ENCODE data around the gene STK31. TPM values are rescaled to one million over a fixed set of nuclear protein-coding genes. Genes with fewer than 3 reads are reported as not detected.

STK31 gene
- total RNA-seq, 4 donors from 2014 or later: 0.17 to 1.6 (median 0.52) TPM

DNA sequence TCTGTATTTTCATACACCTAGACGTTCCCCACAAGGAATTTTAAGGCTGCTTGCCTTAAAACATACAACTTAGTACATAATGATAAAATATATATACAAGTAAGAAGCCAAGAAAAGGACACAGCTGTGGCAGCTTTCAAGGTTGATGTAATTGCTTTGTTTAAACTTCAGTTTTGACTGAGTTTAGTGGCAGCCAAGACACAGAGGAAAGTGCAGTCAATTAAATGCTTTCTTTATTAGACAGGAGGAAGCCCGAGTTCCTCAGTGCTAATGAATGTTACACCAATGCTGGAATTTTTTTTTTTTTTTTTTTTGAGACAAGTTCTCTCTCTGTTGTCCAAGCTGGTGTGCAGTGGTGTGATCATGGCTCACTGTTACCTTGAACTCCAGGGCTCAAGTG lies 11.2 kb upstream of the STK31 start:
- TF ChIP-seq, protein P1, sequence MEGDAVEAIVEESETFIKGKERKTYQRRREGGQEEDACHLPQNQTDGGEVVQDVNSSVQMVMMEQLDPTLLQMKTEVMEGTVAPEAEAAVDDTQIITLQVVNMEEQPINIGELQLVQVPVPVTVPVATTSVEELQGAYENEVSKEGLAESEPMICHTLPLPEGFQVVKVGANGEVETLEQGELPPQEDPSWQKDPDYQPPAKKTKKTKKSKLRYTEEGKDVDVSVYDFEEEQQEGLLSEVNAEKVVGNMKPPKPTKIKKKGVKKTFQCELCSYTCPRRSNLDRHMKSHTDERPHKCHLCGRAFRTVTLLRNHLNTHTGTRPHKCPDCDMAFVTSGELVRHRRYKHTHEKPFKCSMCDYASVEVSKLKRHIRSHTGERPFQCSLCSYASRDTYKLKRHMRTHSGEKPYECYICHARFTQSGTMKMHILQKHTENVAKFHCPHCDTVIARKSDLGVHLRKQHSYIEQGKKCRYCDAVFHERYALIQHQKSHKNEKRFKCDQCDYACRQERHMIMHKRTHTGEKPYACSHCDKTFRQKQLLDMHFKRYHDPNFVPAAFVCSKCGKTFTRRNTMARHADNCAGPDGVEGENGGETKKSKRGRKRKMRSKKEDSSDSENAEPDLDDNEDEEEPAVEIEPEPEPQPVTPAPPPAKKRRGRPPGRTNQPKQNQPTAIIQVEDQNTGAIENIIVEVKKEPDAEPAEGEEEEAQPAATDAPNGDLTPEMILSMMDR (IDR thresholded peaks at IDR 0.05; ENCODE audit: low read depth): no peak

DNA sequence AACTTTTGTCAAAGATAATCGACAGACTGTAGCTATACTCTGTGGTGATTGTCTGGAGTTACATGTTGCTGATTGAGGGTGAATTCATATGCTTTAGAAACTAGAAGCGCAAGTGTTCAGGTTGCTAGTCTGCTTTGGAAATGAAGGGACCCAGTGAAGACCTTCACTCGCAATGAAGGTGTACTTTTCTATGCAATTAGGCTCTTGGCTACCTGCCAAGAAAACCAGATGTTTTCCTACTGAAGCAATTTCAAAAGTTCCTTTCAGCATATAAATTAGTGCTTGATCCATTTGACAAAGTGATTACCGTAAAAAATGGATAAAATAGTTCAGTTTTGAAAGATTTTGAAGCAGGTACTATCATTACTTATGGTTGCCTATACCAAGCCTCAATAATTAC lies 10.0 kb upstream of the STK31 start:
- TF ChIP-seq, protein P1 (IDR thresholded peaks at IDR 0.05; ENCODE audit: low read depth): no peak

DNA sequence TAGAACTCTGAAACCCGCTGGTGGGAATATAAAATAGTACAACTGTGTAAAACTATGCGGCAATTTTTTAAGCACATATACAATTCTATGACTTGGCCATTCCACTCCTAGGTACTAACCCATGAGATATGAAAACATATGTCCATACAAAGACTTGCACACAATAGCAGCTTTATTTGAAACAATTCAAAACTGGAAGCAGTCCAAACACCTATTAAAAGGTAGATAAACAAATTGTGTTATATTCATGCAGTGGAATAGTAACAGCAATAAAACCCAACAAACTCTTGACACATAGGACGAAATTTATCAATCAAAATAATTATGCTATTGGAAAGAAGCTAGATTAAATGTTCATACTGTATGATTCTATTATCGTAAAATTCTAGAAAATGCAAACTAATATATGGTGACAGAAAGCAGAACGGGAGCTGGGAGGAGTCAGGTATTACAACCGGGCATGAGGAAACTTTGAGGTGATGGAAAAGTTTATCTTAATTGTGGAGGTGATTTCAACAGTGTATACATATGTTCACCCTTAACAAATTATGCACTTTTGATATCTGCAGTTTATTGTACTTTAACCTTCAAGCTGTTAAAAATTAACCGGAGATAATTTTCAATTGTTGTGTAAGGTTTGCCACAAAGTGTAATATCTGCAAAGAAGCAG lies 803 bp upstream of the STK31 start:
- TF ChIP-seq, protein P1 (IDR thresholded peaks at IDR 0.05; ENCODE audit: low read depth): no peak

DNA sequence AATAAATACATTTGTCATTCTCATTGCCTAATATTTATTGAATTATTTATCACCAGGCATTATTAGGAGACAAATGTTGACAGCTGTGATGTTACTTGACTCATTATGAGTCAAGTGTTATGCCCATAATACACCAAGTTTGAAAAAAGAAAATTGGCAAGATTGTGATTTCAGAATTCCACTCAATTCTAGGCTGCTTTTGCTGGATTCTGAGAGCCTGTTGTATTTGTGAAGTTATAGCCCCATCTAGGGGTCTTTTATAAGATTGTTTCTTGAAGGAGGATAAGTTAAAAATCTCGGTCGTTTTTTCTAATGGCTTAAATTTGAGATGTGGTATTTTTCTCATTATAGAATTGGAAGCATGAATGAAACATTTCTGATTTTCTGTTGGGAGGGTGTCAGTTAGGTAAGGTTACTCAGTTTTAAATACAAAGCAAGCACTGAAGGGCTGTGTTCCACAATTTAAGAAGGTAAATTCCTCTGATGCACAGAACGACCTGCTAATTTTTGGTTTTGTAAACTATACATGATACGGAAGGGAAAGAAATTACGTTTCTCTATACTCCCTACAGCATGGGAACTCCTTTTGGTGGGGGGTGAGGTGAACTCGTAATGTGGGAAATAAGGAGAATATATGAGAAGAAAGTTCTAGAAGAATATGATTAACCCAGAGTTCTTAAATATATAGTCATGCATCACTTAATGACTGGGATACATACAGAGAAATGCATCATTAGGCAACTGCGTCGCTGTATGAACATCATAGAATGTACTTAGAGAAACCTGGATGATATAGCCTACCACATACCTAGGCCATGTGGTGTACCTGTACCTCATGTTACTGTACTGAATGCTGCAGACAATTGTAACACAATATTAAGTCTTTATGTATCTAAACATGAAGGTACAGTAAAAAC lies 2.6 kb downstream of the STK31 start:
- TF ChIP-seq, protein P1 (IDR thresholded peaks at IDR 0.05; ENCODE audit: low read depth): no peak

DNA sequence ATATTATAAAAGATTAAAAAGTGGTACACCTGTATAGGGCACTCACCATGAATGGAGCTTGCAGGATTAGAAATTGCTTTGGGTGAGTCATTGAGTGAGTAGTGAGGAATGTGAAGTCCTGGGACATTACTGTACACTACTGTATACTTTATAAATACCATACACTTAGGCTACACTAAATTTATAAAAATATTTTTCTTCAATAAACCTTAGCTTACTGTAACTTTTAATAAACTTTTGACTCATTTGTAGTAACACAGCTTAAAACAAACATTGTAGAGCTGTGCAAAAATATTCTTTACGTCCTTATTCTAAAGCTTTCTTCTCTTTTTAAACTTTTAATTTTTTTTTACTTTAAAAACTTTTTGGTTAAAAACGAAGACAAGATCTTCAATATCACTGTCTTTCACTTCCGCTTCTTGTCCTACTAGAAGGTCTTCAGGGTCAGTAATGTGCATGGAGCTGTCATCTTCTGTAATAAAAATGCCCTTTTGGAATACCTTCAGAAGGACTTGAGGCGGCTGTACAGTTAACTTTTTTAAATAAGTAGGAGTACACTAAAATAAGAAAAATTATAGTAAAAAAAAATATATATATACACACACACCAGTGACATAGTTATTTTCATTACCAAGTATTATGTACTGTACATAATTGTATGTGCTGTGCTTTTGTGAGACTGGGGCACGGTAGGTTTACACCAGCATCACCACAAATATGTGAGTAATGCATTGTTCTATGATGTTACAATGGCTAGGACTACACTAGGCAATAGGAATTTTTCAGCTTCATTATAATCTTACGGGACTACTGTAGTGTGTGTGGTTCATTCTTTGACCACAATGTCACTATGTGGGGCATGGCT lies 3.5 kb downstream of the STK31 start:
- TF ChIP-seq, protein P1 (IDR thresholded peaks at IDR 0.05; ENCODE audit: low read depth): no peak

DNA sequence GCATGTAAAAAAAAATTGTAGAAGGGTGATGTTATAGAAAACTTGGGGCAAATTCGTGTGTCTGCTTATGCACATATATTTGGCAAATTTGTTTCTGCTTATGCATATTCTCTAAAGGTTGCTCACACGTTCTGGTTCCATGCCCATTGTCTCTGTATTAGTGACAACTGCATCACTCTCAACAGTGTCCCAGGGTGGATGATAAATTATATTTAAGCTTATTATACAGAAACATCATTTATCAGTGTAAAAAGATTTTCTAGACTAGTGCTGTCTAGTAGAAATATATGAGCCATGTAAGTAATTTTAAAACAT lies 4.1 kb downstream of the STK31 start:
- TF ChIP-seq, protein P1 (IDR thresholded peaks at IDR 0.05; ENCODE audit: low read depth): no peak

DNA sequence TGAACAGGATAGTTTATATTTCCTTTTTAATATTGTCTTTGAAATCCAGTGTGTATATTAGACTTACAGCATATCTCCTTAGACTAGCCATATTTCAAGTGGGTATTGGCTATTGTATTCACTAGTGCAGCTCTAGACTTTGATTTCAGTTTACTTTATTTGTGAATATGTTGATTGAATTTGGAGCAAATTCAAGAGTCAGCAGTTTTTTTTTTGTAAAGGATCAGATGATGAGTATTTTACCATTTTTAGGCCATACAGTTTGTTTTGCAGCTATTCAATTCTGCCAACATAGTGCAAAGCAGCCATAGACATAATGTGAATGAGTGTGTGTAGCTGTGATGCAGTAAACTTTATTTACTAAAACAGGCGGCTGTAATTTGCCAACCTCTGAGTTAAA lies 4.6 kb downstream of the STK31 start:
- TF ChIP-seq, protein P1 (IDR thresholded peaks at IDR 0.05; ENCODE audit: low read depth): no peak

All from subcutaneous adipose tissue (tissue), 4 donors.